Measurements from ENCODE around the gene ACSS1.

The ACSS1 gene

DNA sequence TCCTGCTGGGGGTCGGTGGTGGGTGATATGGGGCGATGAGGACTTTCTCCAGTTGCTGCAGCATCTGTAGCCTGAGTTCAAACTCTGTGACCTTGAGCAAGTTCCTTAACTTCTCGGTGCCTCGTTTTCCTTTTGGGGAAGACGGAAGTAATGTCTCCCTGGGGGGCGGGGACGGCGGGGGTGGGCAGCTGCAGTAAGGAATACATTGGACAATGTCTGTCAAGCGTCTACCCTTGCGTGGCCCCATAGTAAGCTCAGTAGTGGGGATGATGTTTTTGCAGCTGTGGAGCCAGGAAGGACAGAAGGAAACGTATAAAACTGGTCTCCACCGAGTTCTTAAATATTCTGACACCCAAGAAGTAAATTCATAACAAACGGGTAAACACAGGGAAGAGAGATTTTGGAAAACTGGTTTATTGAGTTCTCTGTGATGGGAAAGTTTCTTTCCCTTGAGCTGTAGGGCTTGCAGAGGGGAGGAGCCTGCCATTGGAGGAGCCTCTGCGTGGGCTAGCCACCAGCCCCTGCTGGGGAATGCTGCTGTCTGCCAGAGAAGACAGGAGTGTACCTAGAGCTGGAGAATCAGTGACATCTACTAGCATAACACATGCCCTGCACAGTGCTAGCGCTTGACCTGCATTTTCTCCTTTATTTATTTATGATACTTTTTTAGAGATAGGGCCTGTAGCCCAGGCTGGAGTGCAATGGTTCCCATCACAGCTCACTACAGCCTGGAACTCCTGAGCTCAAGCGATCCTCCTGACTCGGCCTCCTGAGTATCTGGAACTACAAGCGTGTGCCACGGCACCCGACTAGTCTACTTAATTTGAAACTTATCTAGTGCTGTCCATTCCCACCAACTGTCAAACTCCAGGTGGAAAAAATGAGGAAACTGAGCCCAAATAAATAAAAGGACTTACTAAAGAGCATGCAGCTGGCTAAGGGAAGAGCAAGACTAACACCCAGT is 1.2 kb upstream of the ACSS1 start:
- DNase-seq (ENCODE audit: low read depth) = peak; percentile 16

DNA sequence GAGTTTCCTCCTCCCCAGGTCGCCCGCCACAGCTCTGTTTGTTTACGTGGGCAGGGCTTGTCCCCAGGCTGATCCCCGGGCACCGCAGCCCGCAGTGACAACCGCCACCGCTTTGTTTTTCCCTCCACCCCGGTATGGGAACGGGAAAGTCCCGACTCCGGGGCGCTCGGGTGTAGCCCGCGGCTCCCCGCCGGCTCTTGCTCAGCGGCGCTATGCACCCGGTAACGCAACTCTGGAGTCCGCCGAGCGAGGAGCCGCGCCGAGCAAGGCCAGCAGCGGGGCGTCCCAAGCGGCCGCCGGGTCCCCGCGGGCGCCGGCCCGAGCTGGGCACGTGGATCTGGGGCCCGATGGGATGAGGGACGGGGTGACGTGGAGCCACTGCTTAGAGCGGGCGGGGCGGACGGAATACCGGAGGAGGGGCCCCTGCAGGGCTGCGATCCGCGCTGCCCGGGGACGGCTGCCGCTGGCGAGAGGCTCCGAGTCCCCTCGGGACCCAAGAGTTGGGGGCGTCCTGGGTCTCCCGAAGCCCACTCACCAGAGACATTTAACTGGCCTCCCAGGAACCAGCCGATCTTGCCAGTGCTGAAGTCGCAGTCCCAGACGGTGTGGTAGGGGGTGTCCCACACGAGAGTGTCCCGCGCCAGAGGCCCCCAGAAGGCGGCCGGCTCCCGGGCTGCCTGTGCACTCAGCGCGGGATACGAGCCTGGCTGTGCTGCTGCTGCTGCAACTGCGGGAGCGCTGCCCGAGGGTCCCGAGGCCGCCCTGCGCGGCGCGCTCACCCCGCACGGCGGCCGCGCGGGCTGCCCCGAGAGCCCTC is 497 bp downstream of the ACSS1 start:
- DNase-seq (ENCODE audit: low read depth) = peak; percentile 47

DNA sequence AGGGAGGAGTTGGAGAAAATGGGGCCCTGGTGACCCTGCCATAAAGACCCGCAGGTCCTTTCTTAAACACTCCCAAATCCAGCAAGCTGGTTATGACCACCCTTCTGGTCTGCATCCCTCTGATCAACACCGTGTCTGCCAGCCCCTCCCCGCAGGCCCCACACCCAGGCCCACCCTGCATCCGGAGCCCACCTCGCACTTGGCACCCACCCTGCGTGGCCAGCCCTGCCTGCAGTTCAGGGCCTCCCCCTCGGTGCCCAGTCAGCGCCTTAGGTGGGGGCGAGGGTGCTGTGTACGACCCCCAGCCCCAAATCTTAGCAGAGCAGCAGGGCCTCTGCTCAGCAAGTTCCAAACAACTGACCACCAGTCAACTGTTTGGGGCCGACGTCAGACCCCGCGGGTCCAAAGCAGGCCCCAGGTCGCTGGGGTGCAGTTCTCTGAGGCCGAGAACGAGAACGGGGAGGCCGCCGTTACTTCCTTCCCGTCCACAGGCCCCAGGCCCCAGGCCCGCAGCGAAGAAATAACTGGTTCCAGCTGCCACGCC is 1.2 kb downstream of the ACSS1 start:
- DNase-seq (ENCODE audit: low read depth) = no peak

DNA sequence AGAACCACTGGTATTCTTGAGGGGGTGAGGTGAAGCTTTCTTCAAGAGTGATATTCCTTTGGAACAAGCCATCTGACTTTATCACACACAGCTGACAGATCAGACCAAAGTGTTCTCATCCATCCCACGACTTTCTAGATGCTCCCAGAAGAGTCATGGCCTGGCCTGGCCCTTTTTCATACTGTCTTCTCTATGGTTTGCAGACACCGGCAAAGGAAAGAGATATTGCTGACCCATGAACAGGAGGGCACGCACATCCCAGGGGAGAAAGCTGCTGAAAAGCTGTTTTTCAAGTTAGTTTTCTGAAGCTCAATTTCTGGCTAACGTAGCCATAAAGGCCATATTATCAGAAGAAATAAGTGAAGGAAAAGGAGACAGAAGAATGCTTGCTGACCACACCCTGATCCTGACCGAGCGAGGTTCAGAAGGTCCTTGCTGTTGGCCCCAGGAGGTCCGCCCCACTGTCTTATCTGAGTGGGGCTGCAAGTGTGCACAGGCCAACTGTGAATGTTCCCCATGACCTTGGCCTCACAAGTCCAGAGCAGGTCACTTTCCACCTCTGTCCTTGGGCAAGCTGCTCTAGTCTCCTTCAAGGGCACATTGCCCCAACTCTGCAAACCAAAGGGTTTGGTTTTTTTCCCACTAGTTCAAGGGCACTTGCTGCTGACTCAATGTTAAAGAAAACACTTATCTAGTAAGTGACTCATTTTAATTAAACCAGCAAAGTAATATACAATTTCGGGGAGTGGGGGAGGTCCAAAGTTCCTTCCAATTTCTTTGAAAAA is 2.0 kb downstream of the ACSS1 start:
- no peak for DNase-seq (ENCODE audit: low read depth)

DNA sequence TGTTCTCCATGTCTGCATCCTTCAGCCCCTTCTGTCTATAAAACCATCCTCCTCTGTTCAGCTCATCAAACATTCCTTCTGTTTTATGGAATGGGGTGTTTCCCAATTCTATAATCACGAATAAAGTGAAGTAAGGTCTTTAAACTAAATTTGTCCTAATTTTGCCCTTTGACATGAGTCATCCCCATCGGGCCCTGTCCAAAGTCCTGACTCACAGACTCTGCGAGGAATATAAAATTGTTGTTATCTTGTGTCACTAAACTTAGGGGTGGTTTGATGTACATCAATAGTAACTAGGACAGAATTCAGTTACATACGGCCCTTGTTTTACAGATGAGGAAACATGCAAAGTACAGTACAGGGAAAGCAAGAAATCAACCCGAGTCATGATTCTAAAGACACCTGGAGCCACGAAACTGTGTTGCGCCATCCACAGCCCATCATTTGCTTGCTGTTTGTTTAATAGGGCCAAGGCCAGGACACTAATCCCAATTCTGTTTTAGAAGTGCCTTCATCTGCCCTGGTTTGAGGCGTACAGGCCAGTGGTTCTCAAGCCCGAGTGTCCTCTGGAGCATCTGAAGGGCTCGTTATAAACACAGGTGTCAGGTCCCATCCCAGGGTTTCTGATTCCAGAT is 2.8 kb downstream of the ACSS1 start:
- DNase-seq (ENCODE audit: low read depth) = peak; percentile 32

DNA sequence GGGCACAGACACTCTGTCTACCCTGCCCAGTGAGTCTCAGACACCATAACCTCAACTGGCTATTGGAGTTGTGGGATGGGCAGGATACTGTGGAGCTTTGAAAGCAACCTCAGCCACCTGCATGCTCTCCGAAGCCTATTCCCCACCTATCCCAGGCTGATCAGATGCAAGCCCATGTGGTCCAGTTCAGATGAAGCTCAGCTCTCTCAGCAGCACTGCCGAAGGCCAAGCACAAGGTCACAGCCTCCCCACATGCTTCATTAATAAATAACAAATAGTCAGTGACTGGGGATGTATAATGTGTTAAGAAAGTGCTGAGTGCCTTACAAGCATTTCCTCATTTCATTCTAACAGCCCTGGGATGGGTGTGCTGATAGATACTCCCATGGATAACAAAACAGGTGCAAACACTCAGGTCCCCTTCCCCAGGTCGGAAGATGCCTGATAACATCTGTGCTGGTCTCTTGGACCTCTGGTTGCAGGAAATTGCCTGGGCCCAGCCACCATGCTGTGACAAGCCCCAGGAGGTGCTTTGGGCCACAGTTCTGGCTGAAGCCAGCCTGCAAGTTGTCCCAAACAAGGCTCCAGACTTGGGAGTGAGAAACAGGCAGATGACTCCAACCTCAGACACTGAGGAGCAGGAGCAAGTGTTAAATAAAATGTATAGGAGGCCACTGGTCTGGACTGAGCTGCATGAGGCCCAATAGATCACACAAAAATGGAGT is 3.7 kb downstream of the ACSS1 start:
- no peak for DNase-seq (ENCODE audit: low read depth)

DNA sequence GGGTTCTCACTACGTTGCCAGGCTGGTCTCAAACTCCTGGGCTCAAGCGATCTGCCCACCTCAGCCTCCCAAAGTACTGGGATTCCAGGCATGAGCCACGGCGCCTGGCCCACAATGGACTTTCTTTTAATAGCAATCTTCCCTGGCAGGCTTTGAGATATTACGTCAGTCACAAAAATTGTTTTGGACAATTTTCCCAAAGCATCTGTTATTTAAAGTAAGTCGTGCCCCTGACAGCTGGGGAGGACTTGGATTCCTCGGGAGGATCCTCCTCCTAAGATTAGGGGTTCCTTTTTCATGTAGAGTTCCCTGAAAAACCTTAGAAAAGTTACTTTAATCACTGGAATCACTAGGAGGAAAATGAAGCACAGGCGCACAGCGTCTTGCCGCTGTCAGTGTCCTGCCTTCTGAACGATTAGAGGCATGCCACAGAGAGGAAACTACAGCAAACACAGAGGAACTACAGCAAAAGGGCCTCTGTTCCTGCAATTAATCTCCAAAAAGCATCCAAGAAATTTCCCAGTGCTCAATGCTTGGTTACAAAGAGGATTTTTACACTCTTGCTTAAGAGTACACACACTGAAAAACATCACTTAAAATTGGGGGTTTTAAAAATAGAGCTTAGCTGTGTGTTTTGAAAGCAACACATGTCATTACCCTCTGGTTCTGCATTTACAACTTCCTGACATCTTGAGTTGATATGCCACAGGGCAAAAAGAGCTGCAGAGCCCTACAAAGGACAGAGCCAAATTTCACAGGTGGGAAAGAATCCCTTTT is 4.5 kb downstream of the ACSS1 start:
- DNase-seq (ENCODE audit: low read depth) = no peak

DNA sequence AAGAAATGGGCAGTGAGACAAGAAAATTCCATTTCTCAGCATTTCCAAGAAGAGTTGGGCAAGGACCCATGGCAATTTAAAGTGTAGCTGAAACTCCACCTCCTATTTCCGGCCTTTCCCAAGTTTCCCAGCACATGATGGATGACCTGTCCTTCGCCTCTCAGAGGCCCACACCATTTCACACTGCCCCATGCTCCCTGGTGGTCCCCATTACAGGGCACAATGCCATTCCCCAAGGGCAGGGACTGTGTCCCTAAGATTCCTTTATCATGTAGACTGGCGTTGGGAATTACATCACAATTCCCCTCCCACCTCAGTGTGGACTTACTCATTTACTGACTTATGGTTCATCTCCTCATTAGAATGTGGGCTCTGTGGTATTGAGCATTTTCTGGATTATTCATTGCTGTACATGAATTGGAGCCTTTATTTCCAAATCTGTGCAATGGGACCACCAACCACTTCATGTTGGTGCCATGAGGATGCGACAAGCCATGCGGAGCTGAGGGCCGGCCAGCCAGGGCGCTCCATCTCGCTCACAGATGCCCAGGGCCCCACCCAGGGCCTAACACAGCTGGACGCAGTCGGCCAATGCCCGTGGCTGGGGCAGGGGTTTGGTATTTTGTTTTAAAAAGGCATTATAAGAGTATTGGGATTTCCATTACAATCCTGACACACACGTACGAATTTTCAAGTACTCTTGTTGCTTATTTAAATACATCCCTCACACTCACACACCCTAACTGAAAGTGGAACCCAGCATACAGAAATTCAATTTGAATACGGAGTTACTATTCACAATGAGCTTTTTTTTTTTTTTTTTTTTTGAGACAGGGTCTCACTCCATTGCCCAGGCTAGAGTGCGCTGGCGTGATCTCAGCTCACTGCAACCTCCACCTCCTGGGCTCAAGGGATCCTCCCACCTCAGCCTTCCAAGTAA is 5.4 kb downstream of the ACSS1 start:
- no peak for DNase-seq (ENCODE audit: low read depth)

DNA sequence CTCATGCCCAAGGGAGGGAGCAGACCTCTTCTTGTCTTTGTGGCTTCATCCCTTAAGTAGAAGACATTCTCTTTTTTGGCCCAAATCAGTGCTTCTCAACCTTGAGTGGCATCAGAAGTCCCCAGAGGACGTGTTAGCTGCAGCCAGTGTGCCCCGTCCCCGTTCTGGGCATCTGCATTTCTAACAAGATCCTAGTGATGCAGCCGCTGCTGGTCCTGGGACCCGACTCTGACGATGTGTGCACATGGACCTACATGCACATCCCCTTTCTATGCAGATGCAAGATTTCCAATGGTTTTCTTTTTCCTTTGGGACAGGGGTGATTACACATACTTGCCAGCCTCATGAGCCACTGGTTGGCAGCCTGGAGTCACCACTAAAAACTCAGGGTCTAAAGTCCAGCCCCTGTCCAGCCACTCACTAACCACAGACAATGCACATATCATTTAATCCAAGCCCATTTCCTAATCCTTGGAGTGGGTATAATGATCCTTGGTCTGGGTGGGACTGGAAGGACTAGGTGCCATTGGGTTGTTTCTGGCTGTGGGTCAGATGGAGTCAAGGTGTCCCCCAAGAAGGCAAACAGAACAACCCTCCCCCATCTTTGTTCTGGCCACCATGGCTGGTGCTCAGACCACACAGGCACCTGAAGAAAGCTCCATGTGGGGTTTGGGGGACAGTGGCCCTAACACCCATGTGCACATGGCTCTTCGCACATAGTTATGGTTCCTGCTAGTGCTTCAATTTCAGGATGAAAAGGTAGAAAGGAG is 6.4 kb downstream of the ACSS1 start:
- no peak for DNase-seq (ENCODE audit: low read depth)

DNA sequence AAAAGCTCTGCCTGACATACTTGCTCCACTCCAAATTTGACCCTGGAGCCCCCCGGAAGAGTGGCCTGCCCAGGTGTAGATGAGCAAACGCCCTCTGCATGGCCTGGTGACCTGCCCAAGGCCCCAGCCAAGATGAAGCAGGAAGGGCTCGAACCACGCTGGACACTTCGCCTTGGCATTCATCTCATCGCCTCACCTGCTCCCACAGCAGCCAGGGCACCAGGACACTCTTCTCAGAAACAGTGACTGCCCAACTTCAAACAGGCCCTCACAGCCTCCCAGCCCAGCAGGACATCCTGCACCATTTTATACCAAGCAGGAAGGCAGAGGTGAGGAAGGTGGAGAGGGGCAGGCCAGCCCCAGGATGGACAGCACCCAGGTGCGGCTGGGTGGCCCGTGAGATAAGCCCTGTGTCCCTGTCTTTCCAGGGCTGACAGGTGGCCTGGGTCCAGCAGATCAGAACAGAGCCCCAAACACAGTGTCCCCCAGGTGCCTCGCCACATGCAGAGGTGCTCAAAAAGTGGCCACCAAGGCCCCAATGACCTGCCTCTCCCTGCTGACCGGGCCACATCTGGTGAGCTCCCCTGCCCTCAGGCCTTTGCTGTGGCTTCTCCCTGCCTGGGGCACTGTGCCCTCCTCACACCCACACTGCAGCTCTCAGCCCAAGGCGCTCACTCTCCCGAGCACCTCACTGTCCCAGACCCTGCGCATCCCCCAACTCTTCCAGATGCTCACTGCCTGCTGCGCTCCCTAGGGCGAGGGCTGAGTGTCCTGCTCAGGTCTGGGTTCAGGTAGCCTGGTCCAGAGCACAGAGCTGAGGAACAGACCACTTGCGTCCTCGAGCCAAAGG is 7.2 kb downstream of the ACSS1 start:
- DNase-seq (ENCODE audit: low read depth) = no peak

DNA sequence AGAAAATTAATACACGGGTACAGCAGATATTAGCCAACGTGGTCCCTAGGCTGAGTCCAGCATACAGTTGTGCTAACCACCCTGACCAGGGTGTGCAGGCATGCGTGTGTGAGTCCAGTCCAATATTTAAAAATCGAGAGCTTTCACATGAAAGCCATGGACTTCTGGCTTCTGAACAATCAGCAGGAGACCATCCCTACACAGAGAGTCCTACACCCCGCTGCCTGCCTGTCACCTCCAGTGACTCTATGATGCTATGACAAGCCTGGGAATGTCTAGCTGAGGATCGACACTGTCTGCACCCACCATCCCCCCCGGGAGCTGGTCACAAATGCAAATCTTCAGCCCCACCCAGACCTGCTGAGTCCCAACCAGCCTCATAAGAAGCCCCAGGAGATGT is 7.9 kb downstream of the ACSS1 start:
- no peak for DNase-seq (ENCODE audit: low read depth)

DNA sequence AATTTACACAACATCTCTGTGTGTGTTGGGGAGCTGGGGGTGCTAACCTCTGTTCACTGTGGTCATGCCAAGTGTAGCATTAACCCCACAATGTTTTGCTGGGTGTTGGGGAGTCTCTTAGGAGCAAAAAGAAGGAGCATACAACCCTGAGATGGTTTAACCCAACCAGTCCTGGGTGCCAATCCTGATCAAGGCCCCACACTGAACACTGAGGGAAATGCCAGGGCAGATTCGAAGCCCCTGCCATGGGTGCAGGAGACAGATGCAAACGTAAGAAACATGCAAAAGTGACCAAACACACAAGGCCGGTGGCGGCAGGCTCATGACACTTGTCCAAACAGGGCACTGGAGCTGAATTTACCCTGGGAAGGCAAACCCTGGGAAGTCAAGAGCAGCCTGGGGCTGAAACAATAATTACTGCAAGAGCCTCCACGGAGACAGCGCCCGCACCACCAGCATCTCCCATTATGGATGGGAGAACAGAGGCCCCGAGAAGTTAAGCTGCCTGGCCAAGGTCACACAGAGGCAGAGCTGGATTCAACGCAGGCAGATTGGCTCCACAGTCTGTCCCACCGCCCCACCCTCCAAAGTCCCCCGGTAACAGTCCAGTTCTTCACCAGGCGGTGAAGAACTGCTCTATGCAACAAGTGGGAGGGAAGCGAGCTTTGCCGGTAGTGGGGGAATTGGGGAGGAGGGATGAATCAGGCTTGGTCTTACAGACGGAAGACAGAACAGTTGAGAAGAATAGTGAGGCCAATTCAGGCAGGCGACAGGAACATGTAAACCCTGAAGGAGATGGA is 8.5 kb downstream of the ACSS1 start:
- DNase-seq (ENCODE audit: low read depth) = no peak

DNA sequence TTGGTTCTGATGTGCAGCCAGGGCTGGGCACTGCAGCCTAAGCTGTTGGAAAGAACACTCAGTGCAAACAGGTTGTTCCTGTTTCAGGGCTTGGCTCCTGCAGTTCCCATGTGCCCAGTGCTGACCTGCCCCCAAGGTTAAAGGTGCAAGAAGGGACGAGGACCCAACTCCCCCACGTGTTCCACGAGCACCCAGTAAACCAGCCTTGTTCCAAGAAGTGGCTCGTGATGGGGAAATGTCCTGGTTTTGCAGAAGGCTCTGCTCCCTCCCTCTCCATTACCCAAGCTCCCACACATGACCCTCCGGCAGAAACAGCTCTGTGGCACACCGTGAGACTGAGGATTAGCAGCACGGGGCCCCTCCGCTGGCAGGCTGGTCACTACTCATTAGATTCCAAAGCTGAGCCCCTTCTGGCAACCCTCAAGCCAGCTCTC is 9.4 kb downstream of the ACSS1 start:
- no peak for DNase-seq (ENCODE audit: low read depth)

DNA sequence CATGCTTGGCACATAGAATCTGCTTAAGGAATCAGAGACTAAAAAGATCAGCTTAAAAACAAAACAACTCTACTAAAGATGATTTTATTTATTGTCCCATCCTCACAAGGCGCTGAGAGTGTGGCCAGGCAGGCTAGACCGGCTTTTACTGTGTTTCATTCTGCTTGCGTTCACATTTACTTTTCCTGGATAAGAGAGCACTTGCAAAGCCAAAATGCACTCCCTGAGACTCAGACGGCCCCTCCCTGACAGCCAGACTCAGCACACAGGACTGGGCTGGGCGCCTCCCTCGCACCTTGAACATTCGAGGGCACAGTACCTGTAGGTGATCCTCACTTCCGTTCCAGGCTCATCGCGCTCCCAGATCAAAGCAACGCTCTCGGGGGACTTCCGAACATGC is 10.2 kb downstream of the ACSS1 start:
- DNase-seq (ENCODE audit: low read depth) = no peak

DNA sequence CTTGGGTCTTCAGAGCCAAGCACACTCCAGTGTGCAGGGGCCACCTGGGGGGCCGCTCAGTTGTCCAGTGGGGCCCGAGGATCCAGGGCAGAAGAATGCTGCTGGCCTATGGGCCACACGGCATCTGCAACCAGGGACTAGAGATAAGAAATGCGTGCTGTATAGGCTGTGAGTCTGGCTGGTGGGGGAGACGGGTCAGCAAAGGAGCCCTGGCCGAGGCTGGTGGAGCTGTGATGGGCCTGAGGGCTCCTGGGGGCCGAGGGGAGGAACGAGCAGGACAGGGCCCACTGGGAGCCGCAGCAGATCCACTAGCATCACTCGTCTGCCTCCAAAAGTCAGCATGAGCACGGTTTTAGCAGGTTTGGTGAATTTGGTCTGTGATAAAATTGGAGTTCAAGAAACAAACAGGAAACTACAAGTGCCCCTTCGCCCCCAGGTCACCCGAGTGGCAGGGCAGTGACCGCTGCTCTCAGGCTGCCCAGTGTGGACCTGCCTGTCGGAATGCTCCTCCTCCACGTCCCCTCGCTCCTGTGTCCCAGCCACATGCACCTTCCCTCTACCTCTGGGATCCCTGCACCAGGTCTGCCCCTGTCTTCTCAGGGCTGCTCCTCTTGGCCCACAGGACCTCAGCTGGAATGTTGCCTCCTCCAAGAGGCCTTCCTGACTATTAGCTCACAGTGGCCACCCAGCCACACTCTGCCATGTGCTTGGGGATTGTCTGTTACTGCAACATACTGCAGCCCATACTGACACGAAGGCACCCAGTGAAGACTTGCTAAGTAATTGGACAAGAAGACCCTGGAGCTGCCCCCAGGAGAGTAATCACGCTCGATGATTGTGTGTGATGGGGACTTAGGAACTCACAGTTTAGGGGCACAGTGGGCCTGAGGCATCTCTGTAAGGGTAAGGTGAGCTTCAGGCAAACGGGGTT is 10.9 kb downstream of the ACSS1 start:
- no peak for DNase-seq (ENCODE audit: low read depth)
